GM12892 (cell line): Measurements from ENCODE around the gene NNMT.

Source experiments
- POLR2A ChIP-seq: IDR thresholded peaks from 2 replicates; pipeline ENCODE4 v1.6.1; 2011; ENCODE audit warnings: low read depth, low read length, control low read depth
- TAF1 ChIP-seq: IDR thresholded peaks from 2 replicates; pipeline ENCODE4 v1.6.1; 2011; ENCODE audit warnings: low read depth, mild to moderate bottlenecking, control low read depth, low read length, borderline replicate concordance

GRCh38 chr11:114285599-114285998 lies 10.6 kb upstream of the NNMT start:
- TF ChIP-seq POLR2A (no peak), TAF1 (no peak)
